Activated naive CD8-positive, alpha-beta T cell treated with anti-CD3 and anti-CD28 coated beads, Interleukin-2, amount 10 ng/mL, durations not matched to agents 7 days and 5 days (primary cell): ENCODE results near the gene ATP10A. TPM values are rescaled to one million over a fixed set of nuclear protein-coding genes. Genes with fewer than 3 reads are reported as not detected.

Experiments
- ATAC-seq: fragments of 150-1000 bp; cut with Tn5 transposase; one replicate; pipeline ENCODE4 v1.10.0; 2021; ENCODE audit warnings: low read depth, moderate library complexity
- POLR2A ChIA-PET: fragments of 350-600 bp; sonication (Branson Sonifier 250); formaldehyde crosslinking; loops from one replicate; lab custom pipeline; 2021; ENCODE audit warnings: antibody characterized with exemption; lab: Charles Lee
- DNase-seq: peaks from one replicate; pipeline ENCODE4 v3.0.0; 2021
- H3K27ac Mint-ChIP-seq: one replicate; pipeline ENCODE4 v1.8.0; 2022; ENCODE audit warnings: mild to moderate bottlenecking, mixed read lengths
- H3K27me3 Mint-ChIP-seq: one replicate; pipeline ENCODE4 v1.8.0; 2022; ENCODE audit warnings: mild to moderate bottlenecking, moderate library complexity, mixed read lengths
- H3K36me3 Mint-ChIP-seq: one replicate; pipeline ENCODE4 v1.8.0; 2021; ENCODE audit warnings: mild to moderate bottlenecking, mixed read lengths
- H3K4me1 Mint-ChIP-seq: one replicate; pipeline ENCODE4 v1.8.0; 2021; ENCODE audit warnings: mixed read lengths
- H3K4me3 Mint-ChIP-seq: one replicate; pipeline ENCODE4 v1.8.0; 2022; ENCODE audit warnings: mild to moderate bottlenecking, moderate library complexity, mixed read lengths
- H3K9me3 Mint-ChIP-seq: one replicate; pipeline ENCODE4 v1.8.0; 2021; ENCODE audit warnings: mixed read lengths
- total RNA-seq, 2 experiments: library from RNA; stranded (reverse); gene quantifications; one replicate each; pipeline ENCODE4 v1.2.3, GENCODE V29; 2021

The ATP10A gene
- total RNA-seq, 2 experiments from 2014 or later = 57.9 to 60.3 TPM

GRCh38 chr15:25847051-25847450 is 16.1 kb downstream of the ATP10A start:
- Mint-ChIP-seq H3K27ac (peak overlapping the region; percentile 84), H3K4me1 (peaks cover 74% of the 10 kb centered on the region), H3K27me3 (no peaks in the 10 kb centered on the region), H3K36me3 (peaks cover 20% of the 10 kb centered on the region), H3K4me3 (peak overlapping the region; percentile 62), H3K9me3 (no peaks in the 10 kb centered on the region)
- DNase-seq = no peak
- peak; percentile 17 for ATAC-seq
- POLR2A ChIA-PET = interaction anchor here (0.9 to 5.9 kb wide), 3 partner anchors 14 to 64 kb away, joined by 3 to 79 read pairs (median 3); partner anchors contain the start of gene ATP10A

DNA sequence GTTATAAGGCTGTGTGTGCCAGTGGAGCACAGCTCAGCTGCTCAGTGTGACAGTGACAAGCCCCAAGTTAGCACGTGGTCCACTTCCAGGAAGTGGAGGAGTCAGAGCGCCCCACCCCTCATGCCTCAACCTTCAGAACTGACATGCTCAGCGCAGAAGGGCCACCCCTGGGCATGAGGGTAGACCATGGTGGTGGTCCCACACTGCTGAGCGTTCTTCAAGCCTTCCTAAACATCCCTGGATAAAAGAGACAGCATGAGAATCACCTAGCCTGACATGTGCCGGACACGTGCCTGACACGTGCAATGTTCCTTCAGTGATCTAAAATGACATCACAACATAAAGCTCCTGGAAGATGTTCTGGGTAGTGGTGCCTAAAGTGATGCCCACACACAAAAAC is 16.8 kb downstream of the ATP10A start:
- peak overlapping the region; percentile 73 for H3K4me3 Mint-ChIP-seq
- peak; percentile 65 for DNase-seq
- H3K4me1 Mint-ChIP-seq = peaks cover 71% of the 10 kb centered on the region
- H3K9me3 Mint-ChIP-seq = no peaks in the 10 kb centered on the region
- peaks cover 21% of the 10 kb centered on the region for H3K36me3 Mint-ChIP-seq
- H3K27me3 Mint-ChIP-seq = no peaks in the 10 kb centered on the region
- POLR2A ChIA-PET = interaction anchor here (0.6 to 5.9 kb wide), 5 partner anchors 15 to 63 kb away, joined by 3 to 79 read pairs (median 3); partner anchors contain the start of gene ATP10A
- H3K27ac Mint-ChIP-seq = peak overlapping the region; percentile 88
- ATAC-seq = peak; percentile 61

- H3K36me3 Mint-ChIP-seq = peaks cover 27% of the 10 kb centered on the region
Observed at GRCh38 chr15:25844981-25845680, 18.0 kb downstream of the ATP10A start.

DNA sequence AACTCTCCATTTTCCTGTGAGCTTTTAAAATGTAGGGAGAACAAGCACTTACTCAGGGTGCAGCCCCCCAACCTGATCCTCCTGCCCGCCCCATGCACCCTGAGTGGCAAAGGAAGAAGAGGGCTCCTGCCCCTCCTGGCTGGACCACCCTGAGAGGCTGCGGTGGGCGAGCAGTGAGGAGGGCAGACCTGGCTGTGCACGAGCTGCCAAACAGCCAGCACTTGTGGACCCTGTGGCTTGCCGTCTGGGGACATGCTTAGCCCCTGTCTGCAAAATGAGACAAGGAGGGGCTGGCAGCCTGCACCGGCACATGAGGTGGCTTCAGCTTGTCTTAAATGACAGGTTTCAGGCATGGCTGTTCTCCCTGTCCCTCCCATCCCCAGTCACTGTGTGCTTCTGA is 18.6 kb downstream of the ATP10A start:
- no peaks in the 10 kb centered on the region for H3K9me3 Mint-ChIP-seq

More at GRCh38 chr15:25844981-25845680, 18.0 kb downstream of the ATP10A start:
- Mint-ChIP-seq H3K9me3 (no peaks in the 10 kb centered on the region), H3K4me3 (no peak overlapping the region), H3K27ac (peak overlapping the region; percentile 88), H3K4me1 (peaks cover 68% of the 10 kb centered on the region), H3K27me3 (no peaks in the 10 kb centered on the region)
- POLR2A ChIA-PET = interaction anchor here (5.9 kb wide), 1 partner anchor 16 kb away, joined by 79 read pairs; the partner anchor contains the start of gene ATP10A
- ATAC-seq (no peak), DNase-seq (no peak)

DNA sequence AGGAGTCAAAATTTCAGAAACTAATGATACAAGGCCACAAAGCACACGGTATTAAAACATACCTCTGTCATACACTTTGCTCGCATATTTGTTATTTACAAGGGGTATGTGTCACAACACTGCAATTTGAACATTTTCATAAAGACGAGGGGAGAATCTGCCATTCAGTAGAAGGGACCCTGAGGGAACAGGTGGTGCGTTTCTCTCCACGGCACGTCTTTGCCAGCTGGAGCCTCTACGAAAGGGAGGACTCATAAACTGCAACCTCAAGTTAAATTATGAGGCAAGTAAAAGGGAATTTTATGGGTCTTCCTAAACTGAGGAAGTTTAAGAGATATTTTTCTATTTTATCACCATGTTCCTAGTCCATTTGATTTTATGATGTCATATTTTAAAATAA is 19.1 kb downstream of the ATP10A start:
- no peaks in the 10 kb centered on the region for H3K9me3 Mint-ChIP-seq
- H3K36me3 Mint-ChIP-seq = peaks cover 26% of the 10 kb centered on the region
- POLR2A ChIA-PET = no interaction called here
- no peak overlapping the region for H3K4me3 Mint-ChIP-seq
- H3K27ac Mint-ChIP-seq = no peak overlapping the region
- H3K4me1 Mint-ChIP-seq = peaks cover 67% of the 10 kb centered on the region
- DNase-seq (no peak), ATAC-seq (no peak)
- no peaks in the 10 kb centered on the region for H3K27me3 Mint-ChIP-seq

More for the DNA sequence above, 18.6 kb downstream of the ATP10A start:
- no peak for DNase-seq
- no peak overlapping the region for H3K27ac Mint-ChIP-seq
- peaks cover 67% of the 10 kb centered on the region for H3K4me1 Mint-ChIP-seq
- no peaks in the 10 kb centered on the region for H3K27me3 Mint-ChIP-seq
- no peak for ATAC-seq
- POLR2A ChIA-PET = interaction anchor here (5.9 kb wide), 1 partner anchor 17 kb away, joined by 79 read pairs; the partner anchor contains the start of gene ATP10A
- peaks cover 30% of the 10 kb centered on the region for H3K36me3 Mint-ChIP-seq
- H3K4me3 Mint-ChIP-seq = no peak overlapping the region

GRCh38 chr15:25839638-25840156 is 23.4 kb downstream of the ATP10A start:
- DNase-seq (no peak), ATAC-seq (no peak)
- Mint-ChIP-seq H3K27me3 (no peaks in the 10 kb centered on the region), H3K4me1 (peaks cover 45% of the 10 kb centered on the region), H3K4me3 (no peak overlapping the region), H3K9me3 (no peaks in the 10 kb centered on the region), H3K36me3 (peaks cover 20% of the 10 kb centered on the region), H3K27ac (no peak overlapping the region)
- POLR2A ChIA-PET = no interaction called here

- ATAC-seq (no peak), DNase-seq (no peak)
- POLR2A ChIA-PET = no interaction called here
- H3K9me3 Mint-ChIP-seq = no peaks in the 10 kb centered on the region
- H3K27me3 Mint-ChIP-seq = no peaks in the 10 kb centered on the region
- no peak overlapping the region for H3K27ac Mint-ChIP-seq
- peaks cover 21% of the 10 kb centered on the region for H3K36me3 Mint-ChIP-seq
- H3K4me1 Mint-ChIP-seq = peaks cover 47% of the 10 kb centered on the region
- H3K4me3 Mint-ChIP-seq = no peak overlapping the region
Observed at GRCh38 chr15:25838871-25839195, 24.3 kb downstream of the ATP10A start.

DNA sequence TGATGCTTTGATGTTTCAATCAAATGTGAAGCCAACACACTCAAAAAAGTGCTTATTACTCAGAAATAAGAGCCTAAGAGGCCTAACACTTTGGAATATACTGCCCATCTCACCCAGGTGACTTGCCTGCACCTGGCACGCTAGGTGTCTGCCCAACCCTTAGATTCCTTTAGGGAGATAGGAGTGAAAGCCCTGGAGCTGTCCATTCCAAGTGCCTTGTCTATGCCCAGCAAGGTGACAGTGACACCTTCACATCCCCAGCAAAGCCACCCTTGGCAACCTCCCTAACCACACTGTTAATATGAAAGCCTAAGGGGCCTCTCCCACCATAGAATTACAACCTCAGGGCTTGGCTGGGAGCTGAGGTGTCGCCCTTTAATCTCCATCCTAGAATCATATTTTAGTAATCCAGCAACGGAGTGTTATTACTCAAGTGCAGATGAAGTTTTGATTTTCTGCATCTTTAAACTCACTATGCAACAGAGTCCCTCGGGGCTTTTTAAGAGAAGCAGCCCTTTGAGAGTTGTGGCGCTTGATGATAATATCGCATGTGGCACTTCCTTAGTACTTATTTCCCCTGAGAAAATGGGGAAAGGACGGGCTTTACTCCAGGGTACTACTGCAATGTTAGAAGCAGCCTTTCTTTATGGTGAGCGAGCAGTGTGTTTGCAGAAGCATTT is 24.8 kb downstream of the ATP10A start:
- H3K36me3 Mint-ChIP-seq = peaks cover 17% of the 10 kb centered on the region
- POLR2A ChIA-PET = no interaction called here
- H3K4me1 Mint-ChIP-seq = peaks cover 44% of the 10 kb centered on the region
- DNase-seq (no peak), ATAC-seq (no peak)
- H3K4me3 Mint-ChIP-seq = no peak overlapping the region
- no peak overlapping the region for H3K27ac Mint-ChIP-seq
- no peaks in the 10 kb centered on the region for H3K9me3 Mint-ChIP-seq
- no peaks in the 10 kb centered on the region for H3K27me3 Mint-ChIP-seq

DNA sequence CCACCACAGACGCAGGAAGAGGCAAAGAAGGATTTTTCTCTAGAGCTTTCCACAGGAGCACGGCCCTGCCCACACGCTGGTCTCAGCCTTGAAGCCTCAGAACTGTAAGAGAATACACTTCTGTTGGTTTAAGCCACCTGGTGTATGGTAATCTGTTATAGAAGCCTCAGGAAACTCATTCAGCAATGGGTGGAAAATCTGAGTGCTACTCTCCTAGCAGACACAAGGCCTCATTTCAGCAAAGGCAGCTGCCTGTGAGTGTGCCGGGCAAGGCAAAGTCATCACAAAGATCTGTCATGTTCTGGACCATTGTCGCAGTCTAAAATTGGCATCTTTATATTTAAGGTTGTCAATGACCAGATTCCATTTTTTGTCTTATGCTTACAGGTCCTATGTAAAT is 31.0 kb downstream of the ATP10A start:
- DNase-seq (no peak), ATAC-seq (no peak)
- Mint-ChIP-seq H3K36me3 (peaks cover 34% of the 10 kb centered on the region), H3K27me3 (no peaks in the 10 kb centered on the region), H3K9me3 (peaks cover 4% of the 10 kb centered on the region), H3K4me1 (peaks cover 13% of the 10 kb centered on the region), H3K27ac (no peak overlapping the region), H3K4me3 (no peak overlapping the region)
- POLR2A ChIA-PET = no interaction called here

DNA sequence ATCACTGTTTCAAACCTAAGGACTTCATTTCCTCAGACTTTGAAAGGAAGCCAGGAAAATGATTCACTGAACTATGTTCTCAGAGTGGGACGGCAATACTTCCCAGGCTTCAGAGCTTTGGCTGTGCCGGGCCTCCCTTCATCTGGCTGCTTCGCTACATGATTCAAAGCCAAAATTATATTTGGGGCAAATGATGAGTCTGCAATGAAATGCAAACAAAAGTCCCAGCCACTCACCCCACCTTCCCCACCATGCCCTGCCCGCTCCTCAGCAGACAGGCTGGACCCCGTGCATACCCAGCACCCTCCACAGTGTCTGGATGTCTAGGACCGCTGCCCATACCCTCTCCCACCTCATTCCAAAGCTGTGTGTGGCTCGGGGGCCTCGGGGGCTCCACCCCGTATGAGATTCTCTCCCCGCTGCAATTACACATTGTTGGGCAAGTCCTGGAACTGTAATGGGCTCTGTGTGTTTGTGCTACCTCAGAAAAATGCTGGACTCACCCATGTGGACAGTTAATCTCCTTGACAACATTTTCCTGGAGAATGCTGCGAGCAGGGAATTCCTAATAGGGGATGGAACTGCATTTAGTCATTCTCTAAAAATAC is 32.2 kb downstream of the ATP10A start:
- H3K27ac Mint-ChIP-seq = no peak overlapping the region
- peaks cover 12% of the 10 kb centered on the region for H3K4me1 Mint-ChIP-seq
- peaks cover 44% of the 10 kb centered on the region for H3K36me3 Mint-ChIP-seq
- POLR2A ChIA-PET = no interaction called here
- DNase-seq (no peak), ATAC-seq (no peak)
- H3K4me3 Mint-ChIP-seq = no peak overlapping the region
- peaks cover 6% of the 10 kb centered on the region for H3K9me3 Mint-ChIP-seq
- no peaks in the 10 kb centered on the region for H3K27me3 Mint-ChIP-seq

GRCh38 chr15:25829073-25829472 is 34.1 kb downstream of the ATP10A start:
- peaks cover 7% of the 10 kb centered on the region for H3K9me3 Mint-ChIP-seq
- H3K27me3 Mint-ChIP-seq = no peaks in the 10 kb centered on the region
- POLR2A ChIA-PET = no interaction called here
- H3K4me3 Mint-ChIP-seq = no peak overlapping the region
- ATAC-seq = no peak
- no peak for DNase-seq
- H3K4me1 Mint-ChIP-seq = peaks cover 14% of the 10 kb centered on the region
- H3K27ac Mint-ChIP-seq = no peak overlapping the region
- peaks cover 52% of the 10 kb centered on the region for H3K36me3 Mint-ChIP-seq

GRCh38 chr15:25825207-25825606 is 37.9 kb downstream of the ATP10A start:
- Mint-ChIP-seq H3K36me3 (peaks cover 51% of the 10 kb centered on the region), H3K27ac (no peak overlapping the region), H3K9me3 (peaks cover 7% of the 10 kb centered on the region), H3K4me1 (peaks cover 24% of the 10 kb centered on the region), H3K4me3 (no peak overlapping the region), H3K27me3 (no peaks in the 10 kb centered on the region)
- DNase-seq (no peak), ATAC-seq (no peak)
- POLR2A ChIA-PET = no interaction called here

- DNase-seq = no peak
- Mint-ChIP-seq H3K9me3 (peaks cover 7% of the 10 kb centered on the region), H3K27me3 (no peaks in the 10 kb centered on the region), H3K4me1 (peaks cover 26% of the 10 kb centered on the region), H3K27ac (no peak overlapping the region), H3K36me3 (peaks cover 50% of the 10 kb centered on the region), H3K4me3 (no peak overlapping the region)
- ATAC-seq = no peak
- POLR2A ChIA-PET = no interaction called here
Observed at GRCh38 chr15:25824618-25825017, 38.5 kb downstream of the ATP10A start.
